ENCODE measurements around the gene PLGRKT.
"Not testable (repeated sequence)": the region's sequence is repeated elsewhere in the genome, so short reads cannot be mapped to it uniquely, and the experiment has no call there.

DNA sequence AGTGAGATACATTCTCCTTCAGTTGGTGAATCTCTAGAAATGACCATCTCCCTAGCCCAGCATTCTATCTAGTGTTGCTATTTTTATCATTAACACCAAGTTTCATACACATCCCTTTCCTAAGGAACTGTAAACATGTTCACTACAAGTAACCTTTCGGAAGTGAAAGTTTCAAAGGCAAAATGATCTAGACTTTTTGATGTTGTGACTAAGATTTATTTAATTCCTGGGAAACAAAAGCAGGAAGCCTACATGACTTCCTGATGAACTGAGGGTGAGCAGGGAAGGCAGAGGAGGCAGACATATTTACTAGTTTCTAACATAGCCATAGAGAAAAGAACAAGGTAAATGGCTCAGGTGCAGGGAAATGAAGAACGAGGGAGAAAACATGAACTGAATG lies 43.7 kb downstream of the PLGRKT start:
- not testable (repeated sequence) for TF ChIP-seq POLR2A (IDR thresholded peaks at IDR 0.05; ENCODE audit: extremely low read depth, insufficient read length); CTCF (IDR thresholded peaks at IDR 0.05; ENCODE audit: low read depth, low read length); MAX (IDR thresholded peaks at IDR 0.05; ENCODE audit: low read depth, low read length); MYC (IDR thresholded peaks at IDR 0.05; ENCODE audit: low read depth, low read length)
